ENCODE data around the gene LRFN4. TPM values are rescaled to one million over a fixed set of nuclear protein-coding genes. Genes with fewer than 3 reads are reported as not detected.
"Not testable (repeated sequence)": the region's sequence is repeated elsewhere in the genome, so short reads cannot be mapped to it uniquely, and the experiment has no call there.

Gene LRFN4
- total RNA-seq, 1 experiment from 2014 or later: 70.3 TPM

GRCh38 chr11:66823700-66824099, 33.2 kb upstream of the LRFN4 start (continued):
- TF ChIP-seq ZBTB43 (CRISPR knock-in tag; IDR thresholded peaks at IDR 0.05) (no peak), TEAD4 (CRISPR knock-in tag; IDR thresholded peaks at IDR 0.05) (no peak), ATF1 (CRISPR knock-in tag; IDR thresholded peaks at IDR 0.05) (no peak), TCF7 (CRISPR knock-in tag; IDR thresholded peaks at IDR 0.05; ENCODE audit: low read depth) (no peak), IRF2 (CRISPR knock-in tag; IDR thresholded peaks at IDR 0.05; ENCODE audit: borderline replicate concordance, low read depth) (no peak), ZNF532 (CRISPR knock-in tag; IDR thresholded peaks at IDR 0.05; ENCODE audit: borderline replicate concordance) (no peak), ETV6 (CRISPR knock-in tag; IDR thresholded peaks at IDR 0.05) (no peak)

- CTCF ChIA-PET: interaction anchor here (2.1 kb wide), 1 partner anchor 10 kb away, joined by 5 read pairs; no protein-coding TSS in a partner anchor
- not testable (repeated sequence) for ATAC-seq; H3K27me3 Mint-ChIP-seq (ENCODE audit: low read depth); H3K4me3 Mint-ChIP-seq; H3K36me3 Mint-ChIP-seq; H3K9me3 Mint-ChIP-seq; DNase-seq (ENCODE audit: low spot score); H3K27ac Mint-ChIP-seq; H3K4me1 Mint-ChIP-seq
- POLR2A ChIA-PET: interaction anchor here (0.6 kb wide), 1 partner anchor 111 kb away, joined by 4 read pairs; no protein-coding TSS in a partner anchor
These were observed 32.3 kb upstream of the LRFN4 start for GRCh38 chr11:66824573-66824972.

GRCh38 chr11:66834539-66834845, 22.4 kb upstream of the LRFN4 start:
- Mint-ChIP-seq H3K9me3 (no peaks in the 10 kb centered on the region), H3K27ac (no peak overlapping the region; the same call in 1 of the 2 replicates), H3K4me3 (no peak overlapping the region), H3K4me1 (peaks cover 2% of the 10 kb centered on the region), H3K27me3 (ENCODE audit: low read depth) (no peaks in the 10 kb centered on the region), H3K36me3 (no peaks in the 10 kb centered on the region)
- ChIA-PET CTCF (interaction anchor here (0.5 to 2.2 kb wide), 23 partner anchors 9 to 413 kb away, joined by 3 to 22 read pairs (median 4); partner anchors contain the start of genes ACTN3, RBM4B, RCE1 and ZDHHC24), POLR2A (no interaction called here)
- DNase-seq (ENCODE audit: low spot score): no peak
- ATAC-seq: no peak
- TF ChIP-seq AFF4 (CRISPR knock-in tag; IDR thresholded peaks at IDR 0.05; ENCODE audit: borderline replicate concordance) (no peak), ETV6 (CRISPR knock-in tag; IDR thresholded peaks at IDR 0.05) (no peak)

- peaks cover under 1% of the 10 kb centered on the region; the same call in 1 of the 2 replicates for H3K36me3 Mint-ChIP-seq
- no peak overlapping the region for H3K27ac Mint-ChIP-seq
- CTCF ChIA-PET: interaction anchor here (0.5 to 2.2 kb wide), 23 partner anchors 8 to 413 kb away, joined by 3 to 22 read pairs (median 4); partner anchors contain the start of genes ACTN3, RBM4B, RCE1 and ZDHHC24
- no peak for DNase-seq (ENCODE audit: low spot score)
- H3K4me1 Mint-ChIP-seq: peaks cover 2% of the 10 kb centered on the region
- H3K9me3 Mint-ChIP-seq: no peaks in the 10 kb centered on the region
- no peak for ATAC-seq
- H3K27me3 Mint-ChIP-seq (ENCODE audit: low read depth): no peaks in the 10 kb centered on the region
- H3K4me3 Mint-ChIP-seq: no peak overlapping the region
- POLR2A ChIA-PET: no interaction called here
- TF ChIP-seq USF2 (CRISPR knock-in tag; IDR thresholded peaks at IDR 0.05) (no peak), ZNF138 (CRISPR knock-in tag; conservative IDR thresholded peaks at IDR 0.05) (no peak), NR2C2 (CRISPR knock-in tag; IDR thresholded peaks at IDR 0.05) (no peak), TEAD1 (CRISPR knock-in tag; IDR thresholded peaks at IDR 0.05) (no peak), NFATC4 (CRISPR knock-in tag; IDR thresholded peaks at IDR 0.05) (no peak), ZNF317 (CRISPR knock-in tag; IDR thresholded peaks at IDR 0.05; ENCODE audit: borderline replicate concordance, low read depth) (no peak), MLX (CRISPR knock-in tag; IDR thresholded peaks at IDR 0.05) (no peak), PRRX2 (CRISPR knock-in tag; IDR thresholded peaks at IDR 0.05) (no peak), GRHL2 (CRISPR knock-in tag; IDR thresholded peaks at IDR 0.05; ENCODE audit: insufficient replicate concordance, severe bottlenecking) (no peak), HMGA2 (CRISPR knock-in tag; IDR thresholded peaks at IDR 0.05) (no peak)
These were observed 21.9 kb upstream of the LRFN4 start for GRCh38 chr11:66834943-66835342.

All from WTC11 (cell line).